ENCODE results near the gene PRPF19. TPM values are rescaled to one million over a fixed set of nuclear protein-coding genes. Genes with fewer than 3 reads are reported as not detected.
A peak's percentile ranks its signal among the peaks of the same experiment; 100 is the strongest.

PRPF19 gene
- total and polyA plus RNA-seq, 2 donors from 2014 or later = 70.7 to 72.1 TPM

- no peaks in the 10 kb centered on the region for H3K36me3 ChIP-seq (ENCODE audit: control insufficient read depth in 2 of 3, insufficient read depth in 3 of 3, low read length in 3 of 3)
- no peak for TF ChIP-seq CTCF (IDR thresholded peaks at IDR 0.05; ENCODE audit: borderline replicate concordance, extremely low read depth, insufficient read depth)
- DNase-seq (peak in 2 of 5 donors; percentile 12 to 44), FAIRE-seq (no peak)
- intact Hi-C loops (cut with DNase I) = no loop called here
- peaks cover 3 to 18% (median 6%) of the 10 kb centered on the region in 3 donors for H3K4me1 ChIP-seq (ENCODE audit: control insufficient read depth in 2 of 3, insufficient read depth in 2 of 3, low read depth in 1 of 3, low read length in 3 of 3)
- no peaks in the 10 kb centered on the region for H3K27me3 ChIP-seq (ENCODE audit: control insufficient read depth, insufficient read depth, low read length)
- H3K4me3 ChIP-seq (ENCODE audit: low read length in 3 of 3) = peak overlapping the region in 2 of 3 donors; percentile 90 to 94
- H3K9ac ChIP-seq (ENCODE audit: low read length in 3 of 3) = peak overlapping the region in 1 of 3 donors; percentile 92
- no peaks in the 10 kb centered on the region for H3K9me3 ChIP-seq (ENCODE audit: control insufficient read depth in 2 of 3, insufficient read depth in 1 of 3, low read length in 3 of 3)
- H3K27ac ChIP-seq (ENCODE audit: low read depth in 2 of 2, low read length in 2 of 2) = peak overlapping the region; percentile 95 to 98
Measured at GRCh38 chr11:60912851-60913528, 6.6 kb upstream of the PRPF19 start.

- Histone ChIP-seq H3K27me3 (ENCODE audit: control insufficient read depth, insufficient read depth, low read length) (no peaks in the 10 kb centered on the region), H3K4me3 (ENCODE audit: low read length in 3 of 3) (no peak overlapping the region), H3K4me1 (ENCODE audit: control insufficient read depth in 2 of 3, insufficient read depth in 2 of 3, low read depth in 1 of 3, low read length in 3 of 3) (peaks cover 3 to 18% (median 6%) of the 10 kb centered on the region in 3 donors), H3K27ac (ENCODE audit: low read depth in 2 of 2, low read length in 2 of 2) (no peak overlapping the region), H3K9me3 (ENCODE audit: control insufficient read depth in 2 of 3, insufficient read depth in 1 of 3, low read length in 3 of 3) (no peaks in the 10 kb centered on the region), H3K36me3 (ENCODE audit: control insufficient read depth in 2 of 3, insufficient read depth in 3 of 3, low read length in 3 of 3) (no peaks in the 10 kb centered on the region), H3K9ac (ENCODE audit: low read length in 3 of 3) (no peak overlapping the region)
- FAIRE-seq (no peak), DNase-seq (peak in 1 of 5 donors; percentile 28)
- intact Hi-C loops (cut with DNase I) = no loop called here
- no peak for TF ChIP-seq CTCF (IDR thresholded peaks at IDR 0.05; ENCODE audit: borderline replicate concordance, extremely low read depth, insufficient read depth)
Measured at GRCh38 chr11:60912223-60912850, 6.0 kb upstream of the PRPF19 start.

- Histone ChIP-seq H3K27ac (ENCODE audit: low read depth in 2 of 2, low read length in 2 of 2) (no peak overlapping the region), H3K36me3 (ENCODE audit: control insufficient read depth in 2 of 3, insufficient read depth in 3 of 3, low read length in 3 of 3) (no peaks in the 10 kb centered on the region), H3K4me1 (ENCODE audit: control insufficient read depth in 2 of 3, insufficient read depth in 2 of 3, low read depth in 1 of 3, low read length in 3 of 3) (peaks cover 5 to 16% (median 6%) of the 10 kb centered on the region in 3 donors), H3K9me3 (ENCODE audit: control insufficient read depth in 2 of 3, insufficient read depth in 1 of 3, low read length in 3 of 3) (no peaks in the 10 kb centered on the region), H3K4me3 (ENCODE audit: low read length in 3 of 3) (no peak overlapping the region), H3K9ac (ENCODE audit: low read length in 3 of 3) (no peak overlapping the region), H3K27me3 (ENCODE audit: control insufficient read depth, insufficient read depth, low read length) (no peaks in the 10 kb centered on the region)
- intact Hi-C loops (cut with DNase I) = no loop called here
- TF ChIP-seq CTCF (IDR thresholded peaks at IDR 0.05; ENCODE audit: borderline replicate concordance, extremely low read depth, insufficient read depth) = no peak
- FAIRE-seq = no peak
- no peak for DNase-seq
Measured at GRCh38 chr11:60910711-60911380, 4.5 kb upstream of the PRPF19 start.
